Measurements from ENCODE around the gene ANKH. TPM values are rescaled to one million over a fixed set of nuclear protein-coding genes. Genes with fewer than 3 reads are reported as not detected.

Gene ANKH
- total and polyA plus RNA-seq, 10 of the 15 experiments (the other 5 are each of a cell fraction or from before 2014, with no cell fraction given) = 2.1 to 43.9 (median 14.4) TPM

DNA sequence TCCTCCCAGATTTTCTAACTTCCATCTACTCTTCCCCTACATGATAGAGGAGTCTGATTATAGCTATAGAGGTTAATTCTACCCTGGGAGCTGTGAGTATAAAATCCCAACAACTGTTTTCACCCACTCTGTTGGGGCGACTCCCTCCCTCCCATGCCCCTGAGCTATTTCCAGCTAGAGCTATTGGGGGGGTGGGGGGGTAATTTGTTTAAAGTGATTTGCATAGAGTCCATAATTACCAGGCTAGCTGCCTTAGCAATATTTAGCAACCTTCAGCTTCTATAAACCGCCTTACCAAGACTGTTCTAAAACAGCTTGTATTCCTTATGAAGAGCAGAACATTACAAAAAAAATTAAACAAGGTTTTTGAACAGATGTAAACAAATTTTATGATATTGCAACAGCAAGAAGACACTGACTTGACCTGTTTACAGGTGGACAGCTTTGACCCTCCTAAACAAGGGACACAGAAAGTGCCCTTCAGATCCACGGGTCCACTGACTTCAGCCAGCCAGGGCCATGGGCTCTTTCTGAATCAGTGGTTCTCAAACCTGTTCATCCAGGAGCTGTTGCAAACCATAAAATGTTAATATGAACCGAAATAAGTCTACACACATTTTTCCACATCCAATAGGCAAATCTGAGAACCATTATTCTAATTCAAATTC is 108.9 kb downstream of the ANKH start:
- peak; percentile 26; the same call in 2 of the 3 replicates for ATAC-seq
- peak overlapping the region; percentile 57 for H3K4me2 ChIP-seq (ENCODE audit: control insufficient read depth, insufficient read depth)
- 17% methylated on average over 4 of the region's 4 CpGs for WGBS (ENCODE audit: insufficient coverage, insufficient replicate concordance, low lambda C conversion rate, missing lambda C conversion rate)
- in situ Hi-C loops (cut with MboI) (no loop called here), intact Hi-C loops (cut with micrococcal nuclease; ENCODE audit: unreplicated experiment) (no loop called here)
- no peak for FAIRE-seq
- H3K4me3 ChIP-seq = no peak overlapping the region
- no TSS peak for BruUV-seq (replicated peaks)
- DNase-seq (ENCODE audit: low read depth, low spot score) = no peak
- POLR2A ChIA-PET = interaction anchor here (0.9 to 1.0 kb wide), 2 partner anchors 18 to 55 kb away, joined by 3 to 9 read pairs; no protein-coding TSS in a partner anchor
- no peak overlapping the region for H3K9ac ChIP-seq (ENCODE audit: control insufficient read depth, insufficient read depth, low read length)
- CTCF ChIA-PET = interaction anchor here (1.1 to 2.2 kb wide), 6 partner anchors 34 to 241 kb away, joined by 3 to 7 read pairs (median 4); no protein-coding TSS in a partner anchor
- H3K79me2 ChIP-seq (ENCODE audit: control insufficient read depth, insufficient read depth, low read length) = no peaks in the 10 kb centered on the region
- peaks cover 0 to 3% of the 10 kb centered on the region in 2 experiments; a peak in 2 of 4 replicates for H3K36me3 ChIP-seq (ENCODE audit: control insufficient read depth in 2 of 2, insufficient read depth in 2 of 2, low read length in 1 of 2)
- H3K4me1 ChIP-seq (ENCODE audit: control insufficient read depth, insufficient read depth, low read length) = peaks cover 7% of the 10 kb centered on the region
- RAD21 ChIA-PET (ENCODE audit: unreplicated experiment) = interaction anchor here (0.7 to 1.6 kb wide), 4 partner anchors 33 to 108 kb away, joined by 3 to 4 read pairs (median 3); no protein-coding TSS in a partner anchor
- H3K9me3 ChIP-seq (replicated peaks; ENCODE audit: control insufficient read depth, insufficient read depth, low read length) = no peaks in the 10 kb centered on the region
- peak overlapping the region; percentile 15 for H2AFZ ChIP-seq (ENCODE audit: control insufficient read depth, low read depth, low read length)
- TF ChIP-seq, protein P1, sequence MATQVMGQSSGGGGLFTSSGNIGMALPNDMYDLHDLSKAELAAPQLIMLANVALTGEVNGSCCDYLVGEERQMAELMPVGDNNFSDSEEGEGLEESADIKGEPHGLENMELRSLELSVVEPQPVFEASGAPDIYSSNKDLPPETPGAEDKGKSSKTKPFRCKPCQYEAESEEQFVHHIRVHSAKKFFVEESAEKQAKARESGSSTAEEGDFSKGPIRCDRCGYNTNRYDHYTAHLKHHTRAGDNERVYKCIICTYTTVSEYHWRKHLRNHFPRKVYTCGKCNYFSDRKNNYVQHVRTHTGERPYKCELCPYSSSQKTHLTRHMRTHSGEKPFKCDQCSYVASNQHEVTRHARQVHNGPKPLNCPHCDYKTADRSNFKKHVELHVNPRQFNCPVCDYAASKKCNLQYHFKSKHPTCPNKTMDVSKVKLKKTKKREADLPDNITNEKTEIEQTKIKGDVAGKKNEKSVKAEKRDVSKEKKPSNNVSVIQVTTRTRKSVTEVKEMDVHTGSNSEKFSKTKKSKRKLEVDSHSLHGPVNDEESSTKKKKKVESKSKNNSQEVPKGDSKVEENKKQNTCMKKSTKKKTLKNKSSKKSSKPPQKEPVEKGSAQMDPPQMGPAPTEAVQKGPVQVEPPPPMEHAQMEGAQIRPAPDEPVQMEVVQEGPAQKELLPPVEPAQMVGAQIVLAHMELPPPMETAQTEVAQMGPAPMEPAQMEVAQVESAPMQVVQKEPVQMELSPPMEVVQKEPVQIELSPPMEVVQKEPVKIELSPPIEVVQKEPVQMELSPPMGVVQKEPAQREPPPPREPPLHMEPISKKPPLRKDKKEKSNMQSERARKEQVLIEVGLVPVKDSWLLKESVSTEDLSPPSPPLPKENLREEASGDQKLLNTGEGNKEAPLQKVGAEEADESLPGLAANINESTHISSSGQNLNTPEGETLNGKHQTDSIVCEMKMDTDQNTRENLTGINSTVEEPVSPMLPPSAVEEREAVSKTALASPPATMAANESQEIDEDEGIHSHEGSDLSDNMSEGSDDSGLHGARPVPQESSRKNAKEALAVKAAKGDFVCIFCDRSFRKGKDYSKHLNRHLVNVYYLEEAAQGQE (IDR thresholded peaks at IDR 0.05; ENCODE audit: low read depth, low read length) = no peak
- TF ChIP-seq RB1 (IDR thresholded peaks at IDR 0.05; ENCODE audit: borderline replicate concordance) (no peak), BACH1 (IDR thresholded peaks at IDR 0.05; ENCODE audit: borderline replicate concordance) (no peak), JUNB (IDR thresholded peaks at IDR 0.05) (no peak), EGR1 (IDR thresholded peaks at IDR 0.05; ENCODE audit: borderline replicate concordance in 1 of 2, low read depth in 2 of 2, low read length in 2 of 2) (no peak), POLR2AphosphoS2 (IDR thresholded peaks at IDR 0.05; ENCODE audit: low read depth, low read length) (no peak), NFIC (IDR thresholded peaks at IDR 0.05; ENCODE audit: low read depth, low read length) (no peak)
- TF ChIP-seq, protein P2, sequence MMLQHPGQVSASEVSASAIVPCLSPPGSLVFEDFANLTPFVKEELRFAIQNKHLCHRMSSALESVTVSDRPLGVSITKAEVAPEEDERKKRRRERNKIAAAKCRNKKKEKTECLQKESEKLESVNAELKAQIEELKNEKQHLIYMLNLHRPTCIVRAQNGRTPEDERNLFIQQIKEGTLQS (IDR thresholded peaks at IDR 0.05; ENCODE audit: borderline replicate concordance, extremely low read depth, low read depth, low read length) = no peak
- H4K20me1 ChIP-seq (ENCODE audit: control insufficient read depth, insufficient read depth) = no peaks in the 10 kb centered on the region
- SMC1A ChIA-PET (ENCODE audit: uncharacterized antibody, unreplicated experiment) = interaction anchor here (0.7 to 2.9 kb wide), 9 partner anchors 9 to 184 kb away, joined by 3 to 7 read pairs (median 3); no protein-coding TSS in a partner anchor
- H3K27me3 ChIP-seq (replicated peaks in 1 of 2; ENCODE audit: control insufficient read depth in 2 of 2, insufficient read depth in 2 of 2, low read length in 1 of 2) = no peaks in the 10 kb centered on the region
- no peak overlapping the region for H3K27ac ChIP-seq (ENCODE audit: control insufficient read depth, insufficient read depth)

Data from GM12878 (cell line).